Endothelial cell of hepatic sinusoid (primary cell): ENCODE measurements around the gene DNAJB14.

Source experiments
- in situ Hi-C: cut with HindIII; loops from 2 replicates; pipeline ENCODE4 v1.10.0; 2017; ENCODE audit warnings: low sequenced_read_pairs

Gene DNAJB14

GRCh38 chr4:99872570-99872969 lies 73.8 kb downstream of the DNAJB14 start:
- in situ Hi-C loops: no loop called here

- in situ Hi-C loops: no loop called here
These were observed 78.3 kb downstream of the DNAJB14 start for GRCh38 chr4:99868126-99868596.

GRCh38 chr4:99863804-99864203 lies 82.6 kb downstream of the DNAJB14 start:
- in situ Hi-C loops: no loop called here

- in situ Hi-C loops: no loop called here
These were observed 85.1 kb downstream of the DNAJB14 start for GRCh38 chr4:99861120-99861905.

GRCh38 chr4:99860521-99860920 lies 85.9 kb downstream of the DNAJB14 start:
- in situ Hi-C loops: no loop called here

- in situ Hi-C loops: no loop called here
These were observed 86.8 kb downstream of the DNAJB14 start for GRCh38 chr4:99859618-99860017.

- in situ Hi-C loops: no loop called here
These were observed 89.1 kb downstream of the DNAJB14 start for GRCh38 chr4:99857307-99857706.

- in situ Hi-C loops: no loop called here
These were observed 90.3 kb downstream of the DNAJB14 start for GRCh38 chr4:99856166-99856565.

- in situ Hi-C loops: no loop called here
These were observed 90.7 kb downstream of the DNAJB14 start for GRCh38 chr4:99855678-99856077.

GRCh38 chr4:99853999-99854398 lies 92.4 kb downstream of the DNAJB14 start:
- in situ Hi-C loops: no loop called here

- in situ Hi-C loops: no loop called here
These were observed 93.2 kb downstream of the DNAJB14 start for GRCh38 chr4:99853190-99853589.

- in situ Hi-C loops: no loop called here
These were observed 94.1 kb downstream of the DNAJB14 start for GRCh38 chr4:99852199-99852749.

- in situ Hi-C loops: no loop called here
These were observed 97.8 kb downstream of the DNAJB14 start for GRCh38 chr4:99848591-99849001.

- in situ Hi-C loops: no loop called here
These were observed 98.9 kb downstream of the DNAJB14 start for GRCh38 chr4:99847362-99847976.

- in situ Hi-C loops: no loop called here
These were observed 99.5 kb downstream of the DNAJB14 start for GRCh38 chr4:99846891-99847290.
